Activated T-cell treated with anti-CD3 and anti-CD28 coated beads, Interleukin-2, amount 50 U/mL, for 48 hours (primary cell): ENCODE measurements around the gene ZSCAN22.
"Not testable (repeated sequence)": the region's sequence is repeated elsewhere in the genome, so short reads cannot be mapped to it uniquely, and the experiment has no call there.

Experiments
- DNase-seq, 2 experiments: peaks; one replicate each; pipeline ENCODE4 v3.0.0-alpha.2; 2020

ZSCAN22 gene

GRCh38 chr19:58352760-58353671, 26.2 kb downstream of the ZSCAN22 start, which contains the start of gene A1BG:
Gene A1BG, minus strand, starts transcription at chr19:58353492. Its CDS starts 55 bp downstream, at chr19:58353437.
- DNase-seq, result no peak

GRCh38 chr19:58353717-58354477, 27.1 kb downstream of the ZSCAN22 start:
- no peak for DNase-seq

GRCh38 chr19:58354478-58355030, 27.8 kb downstream of the ZSCAN22 start:
- DNase-seq, result no peak

- no peak for DNase-seq
These were observed 28.5 kb downstream of the ZSCAN22 start for GRCh38 chr19:58355215-58355796.

GRCh38 chr19:58355908-58356765, 29.3 kb downstream of the ZSCAN22 start:
- DNase-seq, result peak; percentile 47 to 65

- DNase-seq, result peak in 1 of 2 experiments; percentile 30
These were observed 30.1 kb downstream of the ZSCAN22 start for GRCh38 chr19:58356766-58357480.

GRCh38 chr19:58357481-58358145, 30.8 kb downstream of the ZSCAN22 start:
- no peak for DNase-seq

- DNase-seq, result peak; percentile 72 to 73
These were observed 35.1 kb downstream of the ZSCAN22 start for GRCh38 chr19:58361900-58362271.

GRCh38 chr19:58362272-58362994, 35.6 kb downstream of the ZSCAN22 start, which contains the start of gene ZNF497:
Gene ZNF497, minus strand, starts transcription at chr19:58362751. Its CDS starts 5,116 bp downstream, at chr19:58357635.
- peak; percentile 95 to 98 for DNase-seq

- DNase-seq, result no peak
These were observed 37.4 kb downstream of the ZSCAN22 start for GRCh38 chr19:58364146-58364545.

GRCh38 chr19:58366585-58367430, 40.0 kb downstream of the ZSCAN22 start:
- DNase-seq, result no peak

GRCh38 chr19:58367698-58368454, 41.1 kb downstream of the ZSCAN22 start:
- no peak for DNase-seq

GRCh38 chr19:58368561-58369360, 42.0 kb downstream of the ZSCAN22 start:
- DNase-seq, result no peak

GRCh38 chr19:58372311-58373133, 45.7 kb downstream of the ZSCAN22 start:
- no peak for DNase-seq

- no peak for DNase-seq
These were observed 47.4 kb downstream of the ZSCAN22 start for GRCh38 chr19:58374200-58374599.

- DNase-seq, result not testable (repeated sequence)
These were observed 49.9 kb downstream of the ZSCAN22 start for GRCh38 chr19:58376724-58377123.
